GM13977 (cell line): ENCODE measurements around the gene ZNRF3.

ENCODE experiments used
- DNase-seq: peaks from one replicate; pipeline ENCODE4 v3.0.0; 2012; ENCODE audit warnings: low spot score
- in situ Hi-C: fragments of 300-500 bp; cut with MboI; formaldehyde crosslinking; loops from one replicate; pipeline ENCODE4 v1.12.0; 2022; ENCODE audit warnings: low sequenced_read_pairs, low pct_unique_long_range_greater_than_20kb, mixed read lengths, inconsistent platforms; ENCODE audit not compliant: unreplicated experiment
- TF ChIP-seq, protein P1 (sequence below): IDR thresholded peaks from 2 replicates; pipeline ENCODE4 v1.5.1; 2012; ENCODE audit warnings: mild to moderate bottlenecking, control low read depth; ENCODE audit not compliant: insufficient read depth; ENCODE audit errors: extremely low read depth, missing control alignments

ZNRF3 gene

DNA sequence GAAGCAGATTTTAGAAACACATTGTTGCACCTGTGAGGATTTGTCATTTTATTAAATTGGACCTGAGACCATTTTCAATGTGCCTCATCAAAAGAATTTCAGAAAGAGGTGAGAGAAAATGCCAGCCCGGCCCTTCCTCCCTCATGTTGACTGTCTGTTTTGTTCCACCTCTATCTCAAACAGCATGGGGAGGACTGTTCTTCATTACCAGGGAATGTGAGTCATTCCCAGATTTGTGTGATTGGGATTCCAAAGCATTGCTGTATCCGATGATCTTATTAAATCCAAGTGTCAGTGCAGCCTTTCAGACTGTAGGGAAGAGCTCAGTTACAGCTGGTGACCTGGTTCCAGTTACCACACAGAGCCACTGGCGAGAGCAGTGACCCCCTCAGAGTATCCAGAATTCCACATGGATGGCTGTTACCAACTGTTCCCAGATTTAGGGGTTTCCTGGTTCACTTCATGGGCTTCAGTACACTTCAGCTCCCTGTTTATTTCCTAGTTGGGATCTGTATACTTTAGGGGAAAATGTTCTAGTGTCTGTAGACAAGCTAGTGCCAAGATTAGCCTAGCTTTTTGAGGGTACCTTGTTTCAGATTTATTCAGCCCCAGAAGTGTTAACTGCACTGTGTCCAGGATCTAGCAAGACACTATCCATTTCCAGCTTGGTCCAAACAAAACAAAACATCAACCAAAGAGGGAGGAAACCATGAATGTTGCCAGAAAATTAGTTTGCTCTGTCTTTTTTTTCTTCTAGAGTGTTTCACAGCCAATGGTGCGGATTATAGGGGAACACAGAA is 210.3 kb downstream of the ZNRF3 start:
- in situ Hi-C loops = no loop called here
- DNase-seq = no peak

DNA sequence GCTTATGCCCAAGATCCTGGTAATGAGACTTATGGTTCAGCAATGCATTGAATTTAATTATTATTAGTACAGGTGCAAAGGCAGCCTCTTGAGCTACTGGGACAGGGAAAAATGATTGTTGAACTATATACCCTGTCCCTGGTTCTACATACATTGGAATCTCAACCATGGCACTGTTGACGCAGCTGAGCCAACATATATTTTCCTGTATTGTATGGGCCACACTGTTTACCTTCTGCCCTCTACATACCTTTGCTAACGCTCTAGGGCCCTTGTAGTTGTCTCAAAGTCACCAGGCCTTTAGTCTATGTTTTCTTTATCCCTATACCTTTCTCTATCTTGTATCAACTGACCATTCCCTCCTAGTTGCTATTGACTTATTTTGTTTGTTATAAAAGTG is 212.1 kb downstream of the ZNRF3 start:
- in situ Hi-C loops = no loop called here
- TF ChIP-seq, protein P1, sequence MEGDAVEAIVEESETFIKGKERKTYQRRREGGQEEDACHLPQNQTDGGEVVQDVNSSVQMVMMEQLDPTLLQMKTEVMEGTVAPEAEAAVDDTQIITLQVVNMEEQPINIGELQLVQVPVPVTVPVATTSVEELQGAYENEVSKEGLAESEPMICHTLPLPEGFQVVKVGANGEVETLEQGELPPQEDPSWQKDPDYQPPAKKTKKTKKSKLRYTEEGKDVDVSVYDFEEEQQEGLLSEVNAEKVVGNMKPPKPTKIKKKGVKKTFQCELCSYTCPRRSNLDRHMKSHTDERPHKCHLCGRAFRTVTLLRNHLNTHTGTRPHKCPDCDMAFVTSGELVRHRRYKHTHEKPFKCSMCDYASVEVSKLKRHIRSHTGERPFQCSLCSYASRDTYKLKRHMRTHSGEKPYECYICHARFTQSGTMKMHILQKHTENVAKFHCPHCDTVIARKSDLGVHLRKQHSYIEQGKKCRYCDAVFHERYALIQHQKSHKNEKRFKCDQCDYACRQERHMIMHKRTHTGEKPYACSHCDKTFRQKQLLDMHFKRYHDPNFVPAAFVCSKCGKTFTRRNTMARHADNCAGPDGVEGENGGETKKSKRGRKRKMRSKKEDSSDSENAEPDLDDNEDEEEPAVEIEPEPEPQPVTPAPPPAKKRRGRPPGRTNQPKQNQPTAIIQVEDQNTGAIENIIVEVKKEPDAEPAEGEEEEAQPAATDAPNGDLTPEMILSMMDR = no peak

More for the DNA sequence above, 210.3 kb downstream of the ZNRF3 start:
- TF ChIP-seq, protein P1 = no peak

DNA sequence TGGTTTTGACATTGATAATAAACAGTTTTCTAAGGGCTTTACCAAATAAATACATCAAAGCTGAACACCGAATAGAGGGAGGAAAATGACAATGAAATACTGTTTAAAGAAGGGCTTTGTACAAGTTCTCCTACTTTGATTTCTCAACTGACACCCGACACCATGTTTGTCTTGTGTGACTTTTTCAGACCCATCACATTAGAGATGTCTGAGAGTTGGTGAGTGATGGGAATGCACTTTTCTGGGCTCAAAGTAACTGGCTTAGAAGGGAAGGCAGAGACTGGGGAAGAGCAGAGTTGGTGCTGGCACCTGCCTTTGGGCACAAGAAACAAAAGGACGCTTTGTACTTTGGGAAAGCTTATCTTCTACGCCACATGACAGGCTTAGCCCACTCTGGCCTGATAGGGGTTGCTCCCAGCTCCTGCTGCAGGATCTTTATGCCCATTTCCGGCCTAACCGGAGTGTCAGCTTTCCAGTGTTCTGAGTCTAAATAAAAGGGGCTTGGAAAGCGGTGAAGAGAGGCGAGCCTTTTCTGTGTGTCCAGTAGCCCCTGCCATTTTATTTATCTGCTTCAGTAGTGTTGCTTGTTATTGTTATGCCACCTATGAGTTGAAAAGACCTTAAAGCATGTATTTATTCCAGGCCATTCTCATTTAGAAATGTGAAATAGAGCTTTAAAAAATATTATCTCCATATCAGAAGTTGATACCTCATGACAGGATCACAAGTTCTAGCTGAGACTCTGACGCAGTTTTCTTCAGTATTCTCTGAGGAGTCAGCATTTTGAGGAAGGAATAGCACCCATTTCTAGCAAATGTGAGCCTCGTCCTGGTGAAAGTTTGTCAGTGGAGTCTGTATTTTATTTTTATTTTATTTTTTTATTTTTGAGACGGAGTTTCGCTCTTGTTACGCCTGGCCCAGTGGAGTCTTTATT is 213.6 kb downstream of the ZNRF3 start:
- in situ Hi-C loops = no loop called here
- DNase-seq = no peak
- TF ChIP-seq, protein P1 = no peak

More for the DNA sequence above, 212.1 kb downstream of the ZNRF3 start:
- DNase-seq = no peak

DNA sequence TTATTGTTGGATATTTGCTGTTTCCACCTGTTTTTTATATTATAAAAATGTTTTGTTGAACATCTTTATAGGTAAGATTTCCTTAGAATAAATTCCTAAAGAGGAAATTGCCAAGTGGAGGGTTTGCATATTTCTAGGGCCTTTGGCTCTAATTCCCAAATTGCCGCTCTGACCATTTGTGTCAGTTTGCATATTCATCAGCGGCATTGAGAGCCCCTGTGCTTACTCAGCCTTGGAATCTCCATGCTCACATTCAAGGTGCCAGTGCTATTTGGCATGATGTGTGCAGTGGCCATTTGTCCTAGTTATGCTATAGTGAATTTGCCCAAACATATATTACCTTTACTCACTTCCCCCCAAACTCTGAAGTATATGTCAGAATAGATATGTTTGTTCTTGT is 214.9 kb downstream of the ZNRF3 start:
- in situ Hi-C loops = no loop called here
- DNase-seq = no peak
- TF ChIP-seq, protein P1 = no peak

DNA sequence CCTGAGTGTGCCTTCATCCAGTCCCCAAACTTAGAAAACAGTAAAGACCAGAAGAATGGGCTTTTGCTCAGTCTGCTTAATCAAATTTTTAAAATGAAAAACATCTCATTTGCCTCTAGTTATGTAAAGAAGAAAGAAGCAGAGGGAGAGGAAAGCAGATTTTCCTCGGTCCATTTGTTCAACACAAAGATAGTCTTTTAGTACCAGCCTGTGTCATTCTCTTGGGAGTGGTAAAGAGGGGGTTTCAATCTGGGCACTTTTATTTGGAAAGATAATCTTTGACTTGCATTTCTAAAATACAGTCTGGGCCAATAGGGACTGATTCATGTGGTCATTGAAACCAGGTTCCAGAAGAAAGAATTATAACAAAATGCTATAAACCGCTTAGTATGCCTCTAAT is 218.9 kb downstream of the ZNRF3 start:
- TF ChIP-seq, protein P1 = no peak
- in situ Hi-C loops = no loop called here
- no peak for DNase-seq

DNA sequence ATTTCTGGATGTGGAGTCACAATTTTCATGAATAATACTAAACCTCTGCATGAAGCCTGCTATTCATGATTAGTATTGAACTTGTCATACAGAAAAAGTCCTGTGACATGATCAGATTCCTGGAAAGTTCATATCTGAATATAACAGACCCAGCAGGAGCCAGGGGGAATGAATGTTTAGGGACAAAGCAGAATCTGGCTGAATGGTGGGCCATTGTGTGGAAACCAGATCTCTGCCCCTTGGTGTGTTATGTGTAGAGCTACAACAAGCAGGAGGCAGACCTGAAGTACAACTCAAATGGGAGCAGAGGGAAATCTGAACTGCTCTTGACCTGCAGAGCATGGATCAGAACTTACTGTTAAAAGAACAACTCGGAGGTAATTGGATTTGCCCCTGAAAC is 219.7 kb downstream of the ZNRF3 start:
- in situ Hi-C loops = no loop called here
- TF ChIP-seq, protein P1 = no peak
- no peak for DNase-seq
